Panc1 (cell line): Measurements from ENCODE around the gene RASSF5. TPM values are rescaled to one million over a fixed set of nuclear protein-coding genes. Genes with fewer than 3 reads are reported as not detected.

Source experiments
- ATAC-seq: fragments of 200-7000 bp; cut with Tn5 transposase; 2 replicates; pipeline ENCODE4 v1.9.1; 2020; ENCODE audit warnings: mild to moderate bottlenecking, moderate library complexity
- BruUV-seq: library from RNA; stranded (reverse); fragments of 400-500 nt; replicated peaks from 2 replicates; lab custom pipeline; 2021; lab: Mats Ljungman, UMichigan
- CTCF ChIA-PET: fragments of 300-600 bp; sonication (Branson Sonifier 250); formaldehyde crosslinking; loops from one replicate; lab custom pipeline; 2022; ENCODE audit warnings: antibody characterized with exemption; lab: Charles Lee
- POLR2A ChIA-PET: fragments of 300-600 bp; sonication (Branson Sonifier 250); formaldehyde crosslinking; loops from one replicate; lab custom pipeline; 2022; ENCODE audit warnings: antibody characterized with exemption; lab: Charles Lee
- DNase-seq: peaks from one replicate; pipeline ENCODE4 v3.0.0-alpha.2; 2010; ENCODE audit warnings: low read depth, low spot score
- H3K27ac ChIP-seq: 2 replicates; pipeline ENCODE4 v1.5.1; 2011; ENCODE audit warnings: mild to moderate bottlenecking, low read length, inconsistent platforms
- H3K27me3 ChIP-seq: fragments of 200-500 bp; sonication (Bioruptor generic); 2 replicates; pipeline ENCODE4 v1.6.0; 2014; ENCODE audit warnings: low read length, inconsistent platforms; ENCODE audit not compliant: control insufficient read depth, insufficient read depth
- H3K36me3 ChIP-seq: fragments of 200-500 bp; sonication (Bioruptor generic); 2 replicates; pipeline ENCODE4 v1.5.1; 2014; ENCODE audit warnings: inconsistent platforms, mild to moderate bottlenecking, low read length, moderate library complexity; ENCODE audit not compliant: control insufficient read depth, insufficient read depth
- H3K4me1 ChIP-seq: 2 replicates; pipeline ENCODE4 v1.5.1; 2011; ENCODE audit warnings: inconsistent platforms, mild to moderate bottlenecking, low read length, moderate library complexity; ENCODE audit not compliant: control insufficient read depth, insufficient read depth
- H3K4me3 ChIP-seq, 2 experiments: 2 replicates each; pipeline ENCODE4 v1.5.1; 2011 to 2012; ENCODE audit warnings: low read depth in 2 of 2, low read length in 2 of 2, mild to moderate bottlenecking in 2 of 2, inconsistent platforms in 1 of 2, moderate library complexity in 1 of 2
- H3K9me3 ChIP-seq: fragments of 200-500 bp; sonication (Bioruptor generic); 2 replicates; pipeline ENCODE4 v1.5.1; 2014; ENCODE audit warnings: low read depth, mild to moderate bottlenecking, inconsistent platforms, low read length, moderate library complexity; ENCODE audit not compliant: control insufficient read depth, insufficient read depth
- CTCF ChIP-seq: fragments of 450-650 bp; IDR thresholded peaks from 2 replicates; pipeline ENCODE4 v1.5.1; 2017; ENCODE audit warnings: mild to moderate bottlenecking
- POLR2AphosphoS5 ChIP-seq: IDR thresholded peaks from 2 replicates; pipeline ENCODE4 v1.6.1; 2012; ENCODE audit warnings: mild to moderate bottlenecking, low read depth, low read length, moderate library complexity
- REST ChIP-seq, 2 experiments: IDR thresholded peaks; 2 replicates each; pipeline ENCODE4 v1.6.1; 2011 to 2012; ENCODE audit warnings: low read depth in 2 of 2, control low read depth in 1 of 2, low read length in 1 of 2, mild to moderate bottlenecking in 1 of 2, moderate library complexity in 1 of 2; ENCODE audit not compliant: insufficient read depth in 1 of 2
- SIN3A ChIP-seq: IDR thresholded peaks from 2 replicates; pipeline ENCODE4 v1.6.1; 2012; ENCODE audit warnings: low read depth, mild to moderate bottlenecking, low read length, moderate library complexity, borderline replicate concordance; ENCODE audit not compliant: insufficient read depth
- TCF7L2 ChIP-seq: IDR thresholded peaks from 2 replicates; pipeline ENCODE4 v1.6.1; 2011; ENCODE audit warnings: mild to moderate bottlenecking, low read depth, low read length, inconsistent platforms
- in situ Hi-C: cut with HindIII; loops from 2 replicates; pipeline ENCODE4 v1.10.0; 2016; ENCODE audit warnings: low sequenced_read_pairs, low pct_unique_long_range_greater_than_20kb
- intact Hi-C: fragments of 100-400 bp; cut with micrococcal nuclease; formaldehyde crosslinking; loops from one replicate; pipeline ENCODE4 v1.10.0; 2022; ENCODE audit not compliant: unreplicated experiment
- total RNA-seq: library from RNA; stranded (reverse); gene quantifications from one replicate; pipeline ENCODE4 v1.2.1, GENCODE V29; 2021; ENCODE audit not compliant: unreplicated experiment

The RASSF5 gene
- total RNA-seq, 1 experiment from 2014 or later, result 1.6 TPM

GRCh38 chr1:206502403-206502802 is 4.9 kb upstream of the RASSF5 start:
- BruUV-seq, result no TSS peak
- CTCF ChIA-PET, result no interaction called here
- no peak overlapping the region for H3K27ac ChIP-seq
- intact Hi-C loops (no loop called here), in situ Hi-C loops (no loop called here)
- H3K4me1 ChIP-seq, result no peaks in the 10 kb centered on the region
- no peaks in the 10 kb centered on the region for H3K9me3 ChIP-seq
- POLR2A ChIA-PET, result no interaction called here
- no peak overlapping the region for H3K4me3 ChIP-seq
- no peak for ATAC-seq
- no peak for DNase-seq
- TF ChIP-seq CTCF (no peak), TCF7L2 (no peak), POLR2AphosphoS5 (no peak), SIN3A (no peak), REST (IDR thresholded peaks at IDR 0.05; ENCODE audit: insufficient read depth in 1 of 2, low read depth in 2 of 2, low read length in 1 of 2) (no peak)
- no peaks in the 10 kb centered on the region for H3K36me3 ChIP-seq
- peaks cover 25% of the 10 kb centered on the region for H3K27me3 ChIP-seq

- DNase-seq, result no peak
- peaks cover 25% of the 10 kb centered on the region for H3K27me3 ChIP-seq
- in situ Hi-C loops, result no loop called here
- ChIA-PET CTCF (no interaction called here), POLR2A (no interaction called here)
- intact Hi-C loops, result no loop called here
- no peak overlapping the region for H3K27ac ChIP-seq
- H3K9me3 ChIP-seq, result no peaks in the 10 kb centered on the region
- H3K4me1 ChIP-seq, result no peaks in the 10 kb centered on the region
- no peak for ATAC-seq
- TF ChIP-seq SIN3A, result no peak
- no peak for TF ChIP-seq CTCF
- no peak for TF ChIP-seq REST (IDR thresholded peaks at IDR 0.05; ENCODE audit: insufficient read depth in 1 of 2, low read depth in 2 of 2, low read length in 1 of 2)
- TF ChIP-seq POLR2AphosphoS5, result no peak
- no peak for TF ChIP-seq TCF7L2
- H3K36me3 ChIP-seq, result no peaks in the 10 kb centered on the region
- BruUV-seq, result no TSS peak
- no peak overlapping the region for H3K4me3 ChIP-seq
Observed at GRCh38 chr1:206502812-206503211, 4.5 kb upstream of the RASSF5 start.
